Dermis microvascular lymphatic vessel endothelial cell (primary cell): Measurements from ENCODE around the gene RHOC. TPM values are rescaled to one million over a fixed set of nuclear protein-coding genes. Genes with fewer than 3 reads are reported as not detected.

Experiments used
- DNase-seq, 2 donors: peaks; one replicate each; pipeline versions ENCODE4 v3.0.0 to v3.0.0-alpha.2; 2010; ENCODE audit warnings: low read depth in 2 of 2
- total RNA-seq: library from RNA; depleted of rRNA; stranded (reverse); fragments of >200 nt; gene quantifications from 2 replicates; pipeline ENCODE4 v1.2.1, GENCODE V29; 2014

RHOC gene
- total RNA-seq, 1 donor from 2014 or later: 559 TPM

GRCh38 chr1:112702067-112702395, 4.9 kb downstream of the RHOC start:
- DNase-seq: no peak

- no peak for DNase-seq
Measured at GRCh38 chr1:112701227-112702066, 5.5 kb downstream of the RHOC start.

GRCh38 chr1:112700290-112701226, 6.4 kb downstream of the RHOC start:
- peak; percentile 96 to 99 for DNase-seq

- no peak for DNase-seq
Measured at GRCh38 chr1:112699425-112700144, 7.3 kb downstream of the RHOC start.

GRCh38 chr1:112698366-112699310, 8.3 kb downstream of the RHOC start:
- peak in 1 of 2 donors; percentile 30 for DNase-seq

- no peak for DNase-seq
Measured at GRCh38 chr1:112697781-112698201, 9.1 kb downstream of the RHOC start.

GRCh38 chr1:112696578-112697314, 10.2 kb downstream of the RHOC start:
- DNase-seq: no peak

- DNase-seq: no peak
Measured at GRCh38 chr1:112695276-112695675, 11.7 kb downstream of the RHOC start.

GRCh38 chr1:112694363-112694929, 12.5 kb downstream of the RHOC start:
- DNase-seq: no peak

GRCh38 chr1:112693821-112694220, 13.1 kb downstream of the RHOC start:
- DNase-seq: no peak

GRCh38 chr1:112692681-112693080, 14.2 kb downstream of the RHOC start:
- no peak for DNase-seq

GRCh38 chr1:112689842-112690237, 17.1 kb downstream of the RHOC start:
- DNase-seq: no peak

GRCh38 chr1:112689196-112689841, 17.6 kb downstream of the RHOC start:
- DNase-seq: no peak

GRCh38 chr1:112688781-112689193, 18.1 kb downstream of the RHOC start:
- DNase-seq: no peak

GRCh38 chr1:112687785-112688496, 19.0 kb downstream of the RHOC start:
- DNase-seq: no peak

GRCh38 chr1:112687361-112687760, 19.6 kb downstream of the RHOC start:
- no peak for DNase-seq

GRCh38 chr1:112686835-112687234, 20.1 kb downstream of the RHOC start:
- no peak for DNase-seq

- DNase-seq: no peak
Measured at GRCh38 chr1:112686417-112686816, 20.5 kb downstream of the RHOC start.
